ENCODE results near the gene MACROD2.
"Not testable (repeated sequence)": the region's sequence is repeated elsewhere in the genome, so short reads cannot be mapped to it uniquely, and the experiment has no call there.

The MACROD2 gene

GRCh38 chr20:14992961-14993360 is 997.6 kb downstream of the MACROD2 start:
- DNase-seq (ENCODE audit: low spot score): no peak

DNA sequence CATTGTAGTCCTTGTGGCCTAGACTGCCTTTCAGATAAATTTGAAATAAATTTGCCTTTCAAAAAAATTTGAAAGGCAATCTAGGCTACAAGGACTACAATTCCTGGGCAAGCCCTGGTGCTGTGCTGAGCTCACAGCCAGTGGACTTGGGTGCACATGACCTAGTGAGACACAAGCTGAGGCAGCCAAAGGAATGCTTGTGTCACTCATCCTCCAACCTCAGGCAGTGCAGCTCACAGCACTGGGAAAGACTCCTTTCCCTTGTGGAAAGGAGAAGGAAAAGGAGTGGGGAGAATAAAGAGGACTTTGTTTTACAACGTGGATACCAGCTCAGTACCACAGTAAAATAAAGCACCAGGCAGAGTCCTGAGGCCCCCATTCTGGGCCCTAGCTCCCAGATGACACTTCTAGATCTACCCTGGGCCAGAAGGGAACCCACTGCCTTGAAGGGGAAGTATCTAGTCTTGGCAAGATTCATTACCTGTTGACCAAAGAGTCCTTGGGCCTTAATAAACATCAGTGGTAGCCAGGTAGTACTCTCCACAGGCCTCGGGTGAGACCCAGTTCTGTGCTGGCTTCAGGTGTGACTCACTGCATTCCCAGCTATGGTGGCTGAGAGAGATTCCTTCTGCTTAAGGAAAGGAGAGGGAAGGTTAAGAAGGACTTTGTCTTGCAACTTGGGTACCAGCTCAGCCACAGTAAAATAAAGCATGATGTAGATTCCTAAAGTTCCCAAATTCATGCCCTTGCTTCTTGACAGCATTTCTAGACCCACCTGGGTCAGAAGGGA is 1001.8 kb downstream of the MACROD2 start:
- DNase-seq (ENCODE audit: low spot score): no peak

- no peak for DNase-seq (ENCODE audit: low spot score)
Observed at GRCh38 chr20:14997791-14998190, 1002.5 kb downstream of the MACROD2 start.

DNA sequence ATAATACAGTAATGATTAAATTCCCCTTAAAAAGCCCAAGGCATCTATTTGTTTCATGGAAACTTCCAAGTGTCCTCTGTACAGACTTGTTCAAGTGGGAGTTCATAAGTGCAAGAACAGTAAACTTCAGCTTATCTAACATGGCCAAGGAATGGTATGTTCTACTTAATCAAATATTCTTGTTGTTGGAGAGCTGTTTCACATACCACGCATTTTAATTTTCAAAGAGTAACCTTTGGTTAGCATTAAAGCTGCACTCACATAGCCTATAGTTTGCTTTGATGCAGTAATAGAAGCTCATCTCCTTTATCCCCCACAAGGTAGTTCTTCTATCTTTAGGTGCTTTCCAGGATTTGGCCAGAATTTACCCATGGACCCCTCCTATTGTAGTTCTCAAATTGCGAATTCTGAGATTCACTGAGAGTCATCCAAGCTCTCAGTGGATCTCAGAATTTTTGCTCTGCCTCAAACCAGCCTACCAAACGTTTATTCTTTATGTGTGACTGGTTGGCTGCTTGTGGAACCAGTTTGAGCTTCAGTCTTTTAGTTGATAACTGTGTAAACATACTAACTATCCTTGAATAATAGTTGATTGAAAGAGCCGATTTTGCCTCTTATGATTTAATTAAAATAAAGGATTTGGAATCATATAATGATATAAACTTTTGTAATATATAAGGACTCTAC is 1010.1 kb downstream of the MACROD2 start:
- no peak for DNase-seq (ENCODE audit: low spot score)

GRCh38 chr20:15011631-15012030 is 1016.3 kb downstream of the MACROD2 start:
- DNase-seq (ENCODE audit: low spot score): no peak

GRCh38 chr20:15012566-15012965 is 1017.2 kb downstream of the MACROD2 start:
- no peak for DNase-seq (ENCODE audit: low spot score)

DNA sequence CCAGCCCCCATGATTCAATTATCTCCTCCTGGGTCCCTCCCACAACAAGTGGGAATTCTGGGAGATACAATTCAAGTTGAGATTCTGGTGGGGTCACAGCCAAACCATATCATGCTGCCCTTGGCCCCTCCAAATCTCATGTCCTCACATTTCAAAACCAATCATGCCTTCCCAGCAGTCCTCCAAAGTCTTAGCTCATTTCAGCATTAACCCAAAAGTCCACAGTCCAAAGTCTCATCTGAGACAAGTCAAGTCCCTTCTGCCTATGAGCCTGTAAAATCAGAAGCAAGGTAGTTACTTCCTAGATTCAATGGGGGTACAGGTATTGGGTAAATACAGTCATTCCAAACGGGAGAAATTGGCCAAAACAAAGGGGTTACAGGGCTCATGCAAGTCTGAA is 1021.6 kb downstream of the MACROD2 start:
- DNase-seq (ENCODE audit: low spot score): not testable (repeated sequence)

DNA sequence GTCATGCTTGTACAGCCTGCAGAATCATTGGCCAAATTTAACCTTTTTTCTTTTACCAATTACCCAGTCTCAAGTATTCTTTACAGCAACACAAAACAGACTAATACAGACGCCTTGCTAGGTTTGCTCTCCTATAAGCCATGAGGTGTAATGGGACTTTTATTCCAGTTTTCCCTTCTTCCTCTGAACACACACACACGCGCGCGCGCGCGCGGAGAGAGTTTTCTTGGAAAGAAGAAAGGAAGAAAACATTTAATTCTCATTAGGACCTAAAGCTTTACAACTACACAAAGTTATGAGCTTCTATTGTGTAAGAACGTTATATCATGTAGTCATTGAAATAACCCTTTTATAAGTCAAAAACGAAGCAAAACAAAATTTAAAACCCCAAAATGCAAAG is 1023.6 kb downstream of the MACROD2 start:
- no peak for DNase-seq (ENCODE audit: low spot score)

- no peak for DNase-seq (ENCODE audit: low spot score)
Observed at GRCh38 chr20:15020845-15021244, 1025.5 kb downstream of the MACROD2 start.

- DNase-seq (ENCODE audit: low spot score): no peak
Observed at GRCh38 chr20:15022921-15023320, 1027.6 kb downstream of the MACROD2 start.

GRCh38 chr20:15026759-15027158 is 1031.4 kb downstream of the MACROD2 start:
- DNase-seq (ENCODE audit: low spot score): no peak

- DNase-seq (ENCODE audit: low spot score): no peak
Observed at GRCh38 chr20:15030826-15031225, 1035.5 kb downstream of the MACROD2 start.

DNA sequence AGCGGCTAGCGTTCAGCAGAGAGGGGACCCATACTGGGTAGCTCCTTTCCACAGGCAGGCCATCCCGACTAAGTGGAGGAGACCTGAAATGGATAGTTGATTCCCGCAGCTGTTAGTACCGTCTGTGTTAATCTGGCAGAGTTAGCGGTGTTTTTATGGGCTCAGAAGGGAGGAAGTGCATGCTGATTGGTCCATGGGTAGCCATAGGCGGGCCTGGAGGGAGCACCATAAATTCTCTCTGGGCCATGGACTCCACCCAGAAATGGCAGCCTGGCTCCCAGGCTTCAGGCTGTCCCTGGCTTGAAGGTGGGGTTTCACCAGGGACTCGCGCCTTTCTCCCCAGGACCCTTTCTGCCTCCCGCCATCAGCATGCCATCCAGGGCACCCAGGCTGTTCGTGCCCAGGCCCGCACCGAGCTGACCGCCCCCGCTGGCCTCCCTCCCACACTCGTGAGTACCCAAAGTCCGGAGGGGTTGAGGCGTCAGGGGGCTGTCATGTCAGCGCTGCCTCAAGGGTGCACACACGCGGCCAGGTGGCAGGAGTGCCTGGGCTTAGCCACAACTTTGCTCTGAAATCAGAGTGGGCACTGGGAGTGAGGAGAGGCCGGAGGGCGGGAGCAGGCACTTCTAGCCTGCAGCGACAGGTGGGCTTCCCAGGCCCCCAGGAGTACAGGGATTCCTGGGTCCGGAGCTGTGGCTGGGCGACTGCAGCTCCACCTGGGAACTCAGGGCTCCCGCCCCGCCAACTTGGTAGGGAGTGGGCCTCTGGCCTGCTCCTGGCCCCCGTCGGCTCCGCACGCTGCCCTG is 1036.4 kb downstream of the MACROD2 start:
- DNase-seq (ENCODE audit: low spot score): no peak

GRCh38 chr20:15032352-15032622 is 1037.0 kb downstream of the MACROD2 start:
- DNase-seq (ENCODE audit: low spot score): no peak

GRCh38 chr20:15033269-15033668 is 1038.0 kb downstream of the MACROD2 start:
- no peak for DNase-seq (ENCODE audit: low spot score)

DNA sequence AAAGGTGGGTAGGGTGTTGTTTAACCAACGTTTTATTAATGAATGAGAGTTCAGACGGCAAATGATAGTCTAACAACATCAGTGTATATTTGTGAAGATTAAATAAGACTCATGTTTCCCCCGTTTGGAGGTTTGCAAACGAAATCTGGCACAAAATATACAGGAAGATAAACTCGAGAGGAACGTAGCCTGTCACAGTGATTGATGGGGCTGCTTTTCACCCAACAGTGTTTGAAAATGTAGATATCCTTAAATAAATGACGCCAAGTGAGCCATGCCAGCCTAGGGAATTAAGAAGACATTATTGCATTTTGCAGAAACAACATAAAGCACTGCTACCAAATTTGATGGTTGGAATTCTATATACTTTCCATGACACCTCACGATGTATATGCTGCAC is 1038.6 kb downstream of the MACROD2 start:
- no peak for DNase-seq (ENCODE audit: low spot score)

DNA sequence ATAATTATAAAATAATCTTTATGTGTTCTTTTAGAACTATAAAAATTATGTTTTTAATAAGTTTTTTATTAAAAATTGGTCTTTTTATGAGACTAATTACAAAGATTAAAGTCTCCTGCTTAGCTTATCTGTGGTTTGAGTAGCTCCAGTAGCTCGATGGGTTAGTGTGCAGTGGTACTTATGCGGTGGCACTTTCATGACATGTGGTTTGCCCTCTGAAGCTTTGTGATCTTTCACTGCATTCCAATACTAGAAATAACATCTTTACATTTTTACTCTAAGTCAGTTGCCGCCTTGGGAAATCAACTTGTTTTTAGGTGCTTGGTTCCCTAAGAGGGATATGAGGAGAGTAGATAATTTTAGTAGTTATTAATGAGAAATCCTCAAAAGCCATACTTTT is 1041.6 kb downstream of the MACROD2 start:
- no peak for DNase-seq (ENCODE audit: low spot score)

- DNase-seq (ENCODE audit: low spot score): no peak
Observed at GRCh38 chr20:15039088-15039752, 1043.9 kb downstream of the MACROD2 start.

DNA sequence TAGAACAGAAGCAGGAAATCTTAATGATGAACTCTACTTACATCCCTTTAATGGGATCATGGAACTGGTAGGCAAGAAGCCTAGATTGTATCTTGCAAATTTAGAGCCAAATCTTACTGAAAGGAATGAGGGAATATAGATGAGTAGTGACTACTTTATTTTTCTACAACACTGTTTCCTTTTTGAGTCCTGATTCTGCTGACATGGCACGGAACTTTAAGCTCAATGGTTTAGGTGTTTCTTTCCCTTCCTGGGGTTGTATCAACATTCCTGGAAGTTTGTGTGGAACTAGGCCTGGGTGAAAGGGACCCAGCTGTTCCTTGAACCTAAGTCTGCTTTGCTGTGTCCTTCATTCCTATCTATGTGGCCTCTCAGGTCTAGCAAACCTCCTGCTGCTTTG is 1047.4 kb downstream of the MACROD2 start:
- DNase-seq (ENCODE audit: low spot score): no peak

GRCh38 chr20:15045246-15045645 is 1049.9 kb downstream of the MACROD2 start:
- DNase-seq (ENCODE audit: low spot score): no peak

DNA sequence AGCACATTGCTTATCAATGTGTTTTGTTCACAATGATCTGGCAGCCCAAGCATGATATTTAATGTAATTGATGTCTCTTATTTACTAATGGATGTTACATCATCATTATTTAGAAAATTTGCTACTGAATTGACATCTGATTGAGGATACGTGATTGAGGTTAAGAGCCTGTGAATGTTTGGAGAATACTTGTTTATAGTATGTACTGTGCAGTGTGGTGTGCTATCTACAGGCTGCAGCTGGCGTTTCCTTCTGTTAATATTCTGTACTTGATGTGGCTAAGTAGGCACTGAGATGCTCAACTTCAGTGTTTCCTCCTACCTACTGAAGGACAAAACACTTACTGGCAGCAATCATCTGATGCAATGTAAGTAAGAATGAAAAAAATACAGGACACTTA is 1051.7 kb downstream of the MACROD2 start:
- DNase-seq (ENCODE audit: low spot score): no peak

- no peak for DNase-seq (ENCODE audit: low spot score)
Observed at GRCh38 chr20:15047601-15048000, 1052.3 kb downstream of the MACROD2 start.

DNA sequence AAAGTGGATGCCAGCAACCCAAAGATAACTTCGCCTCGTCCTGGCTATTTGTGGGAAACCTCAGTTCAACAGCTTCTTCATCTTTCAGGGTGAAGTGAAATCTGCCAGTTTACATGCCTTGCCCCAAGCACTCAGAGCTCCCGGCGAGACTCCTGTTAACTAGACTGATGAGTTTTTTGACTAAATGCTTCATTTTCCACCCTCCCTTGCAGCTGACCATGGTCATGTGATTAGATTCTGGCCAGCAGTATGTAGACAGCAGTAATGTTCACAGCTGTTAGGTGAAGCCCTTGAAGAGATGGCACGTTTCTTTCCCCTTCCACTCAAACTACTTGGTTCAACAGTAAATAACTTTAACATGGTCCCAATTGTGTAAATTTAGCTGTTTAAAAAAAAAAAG is 1060.9 kb downstream of the MACROD2 start:
- DNase-seq (ENCODE audit: low spot score): no peak
